AG08396 (cell line): ENCODE data around the gene UBE2Q2.
"Not testable (repeated sequence)": the region's sequence is repeated elsewhere in the genome, so short reads cannot be mapped to it uniquely, and the experiment has no call there.

Experiments used
- DNase-seq: peaks from one replicate; pipeline ENCODE4 v3.0.0; 2012; ENCODE audit warnings: low spot score, mixed read lengths

UBE2Q2 gene

DNA sequence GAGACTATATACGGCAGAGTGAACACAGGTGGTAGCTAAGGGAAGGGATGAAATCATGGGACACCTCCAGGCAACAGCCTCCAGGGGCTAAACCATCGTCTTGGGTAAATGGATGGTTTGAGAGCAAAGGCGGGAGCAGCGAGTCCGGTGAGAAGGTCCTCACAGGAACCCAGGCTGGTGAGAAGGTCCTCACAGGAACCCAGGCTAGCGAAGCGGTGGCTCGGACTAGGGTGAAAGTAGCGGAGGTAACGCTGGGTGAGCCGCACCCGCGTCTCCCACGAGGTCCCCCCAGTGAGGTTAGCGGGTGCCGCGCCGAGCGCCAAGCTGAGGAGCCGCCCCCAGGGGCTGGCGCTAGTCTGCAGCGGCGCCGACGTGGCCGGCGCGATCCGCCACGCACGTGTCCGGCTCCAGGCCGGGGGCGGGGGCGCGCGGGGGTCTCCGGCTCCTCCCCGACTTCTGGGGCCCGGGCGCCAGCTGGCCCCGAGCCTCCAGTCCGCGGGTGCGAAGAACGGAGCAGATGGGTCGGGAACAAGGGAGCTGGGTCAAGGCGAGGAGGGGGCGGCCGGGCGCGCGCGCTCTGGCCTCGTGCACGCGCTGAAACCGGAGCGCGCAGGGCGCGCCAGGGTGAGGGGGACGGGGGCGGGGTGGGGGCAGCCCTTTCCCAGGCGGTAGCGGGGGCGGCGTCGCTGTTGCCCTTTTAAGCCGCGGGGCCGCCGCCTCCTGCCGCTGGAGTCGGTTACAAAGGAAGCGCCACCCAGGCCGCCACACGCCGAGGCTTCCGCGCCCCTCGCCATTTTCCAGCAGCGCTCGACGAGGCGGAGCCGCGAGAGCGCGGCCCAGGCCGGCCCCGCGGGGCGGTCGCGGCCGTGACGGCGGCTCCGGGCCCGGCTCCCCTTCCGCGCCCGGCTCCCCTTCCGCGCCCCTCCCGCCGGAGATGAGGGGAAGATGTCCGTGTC lies at the start of gene UBE2Q2:
Gene UBE2Q2, plus strand, starts transcription at position 726 of the 956 bp plus-strand sequence. Its CDS starts 220 bp downstream, at position 946.
- DNase-seq, result peak; percentile 86

GRCh38 chr15:75796321-75796720 lies 46.9 kb upstream of the UBE2Q2 start:
- DNase-seq, result no peak

- not testable (repeated sequence) for DNase-seq
These were observed 46.1 kb upstream of the UBE2Q2 start for GRCh38 chr15:75797146-75797545.

DNA sequence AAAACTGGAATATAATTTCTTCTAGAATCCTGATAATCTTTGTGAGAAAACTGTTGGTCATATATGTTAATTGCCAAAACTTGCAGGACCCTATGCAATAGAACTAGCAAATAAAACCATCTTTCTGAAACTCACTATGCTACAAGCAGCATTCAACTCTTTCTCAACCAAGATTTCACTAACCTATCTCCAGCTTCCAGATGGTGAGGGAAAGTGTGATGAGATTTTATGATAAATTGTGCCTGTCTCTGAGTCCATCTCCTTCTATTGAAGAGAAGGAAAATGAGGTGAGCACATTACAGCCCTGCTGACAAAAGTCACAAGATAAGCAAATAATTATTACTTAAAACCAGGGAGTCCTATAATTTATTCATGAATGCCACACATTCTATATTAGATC lies 44.1 kb upstream of the UBE2Q2 start:
- no peak for DNase-seq

DNA sequence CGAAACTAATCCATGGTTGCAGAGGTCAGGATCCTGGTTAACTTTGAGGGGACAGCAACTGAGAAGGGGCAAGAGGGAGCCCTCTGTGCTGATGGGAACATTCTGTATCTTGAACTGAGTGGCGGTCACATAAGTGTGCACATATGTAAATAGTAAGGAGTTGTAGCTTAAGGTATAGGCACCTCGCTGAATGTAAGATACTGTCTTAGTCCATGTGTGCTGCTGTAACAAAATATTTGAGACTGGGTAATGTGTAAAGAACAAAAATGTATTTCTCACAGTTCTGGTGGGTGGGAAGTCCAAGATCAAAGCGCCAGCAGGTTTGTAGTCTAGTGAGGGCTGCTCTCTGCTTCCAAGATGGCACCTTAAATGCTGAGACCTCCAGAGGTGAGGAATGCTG lies 42.8 kb upstream of the UBE2Q2 start:
- DNase-seq, result not testable (repeated sequence)

DNA sequence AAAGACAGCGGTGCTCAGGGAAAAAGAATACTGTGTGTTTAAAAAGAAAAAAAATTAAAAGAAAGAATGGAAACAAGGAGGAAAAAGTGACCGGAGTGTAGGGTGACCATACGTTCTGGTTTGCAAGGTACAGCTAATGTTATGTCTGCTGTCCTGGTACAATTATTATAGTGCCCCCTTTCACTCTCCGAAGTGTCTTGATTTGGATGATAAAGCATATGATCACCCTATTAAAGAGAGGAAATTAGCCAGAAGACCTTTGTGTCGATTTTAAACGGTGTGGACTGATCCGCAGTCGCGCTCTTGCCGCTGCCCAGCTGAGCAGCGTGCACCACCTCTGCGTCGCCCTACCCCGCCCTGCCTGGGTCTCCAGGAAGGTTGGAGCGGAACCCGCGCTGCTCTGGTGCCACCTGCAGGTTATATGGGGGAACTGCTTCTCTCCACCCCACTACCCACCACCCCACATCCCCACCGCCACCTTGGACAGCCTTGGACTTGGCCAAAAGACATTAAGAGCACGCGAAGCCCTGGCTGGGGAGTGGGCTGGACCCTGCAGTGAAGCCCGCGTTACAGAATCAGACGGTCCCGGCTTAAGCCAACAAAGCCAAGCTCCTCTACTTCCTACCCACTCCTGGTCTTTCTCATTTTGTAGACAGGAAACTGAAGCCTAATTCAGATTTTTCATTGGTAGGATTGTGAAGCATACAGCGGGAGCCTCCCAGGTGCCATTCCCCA lies 41.2 kb upstream of the UBE2Q2 start:
- DNase-seq, result peak; percentile 87

DNA sequence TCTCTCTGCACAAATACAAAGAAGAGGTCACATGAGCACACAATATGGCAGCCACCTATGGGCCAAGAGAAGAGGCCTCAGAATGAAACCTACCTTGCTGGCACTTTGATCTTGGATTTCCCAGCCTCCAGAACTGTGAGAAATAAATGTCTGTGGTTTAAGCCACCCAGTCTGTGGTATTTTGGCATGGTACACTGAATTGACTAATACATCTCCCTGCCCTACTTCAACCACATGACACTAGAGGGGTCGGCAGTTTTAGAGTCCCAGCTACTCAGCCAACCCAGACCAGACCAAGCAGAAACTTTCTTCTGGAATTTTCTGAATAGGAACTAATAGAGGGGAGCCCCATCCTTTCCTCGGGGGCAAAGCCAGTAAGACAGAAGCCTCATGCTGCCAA lies 35.8 kb upstream of the UBE2Q2 start:
- DNase-seq, result not testable (repeated sequence)

DNA sequence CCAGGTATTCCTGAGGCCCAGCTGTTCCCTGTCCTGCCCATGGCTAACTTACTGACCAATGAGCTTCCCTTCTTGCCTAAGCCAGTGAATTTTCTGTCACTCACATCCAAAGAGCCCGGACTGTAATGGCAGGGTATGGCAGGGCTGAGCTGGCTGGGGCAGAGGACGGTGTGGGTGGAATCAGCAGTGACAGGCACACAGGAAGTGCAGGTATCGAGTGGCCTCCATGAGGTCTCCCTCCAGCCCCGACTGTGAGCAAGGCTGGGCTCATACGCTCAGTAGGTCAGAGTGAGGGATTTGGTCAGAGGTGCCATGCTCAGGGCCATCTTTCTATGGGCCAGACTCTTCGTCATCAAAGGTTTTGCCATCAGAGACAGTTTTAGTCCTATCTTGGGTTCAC lies 35.2 kb upstream of the UBE2Q2 start:
- not testable (repeated sequence) for DNase-seq

DNA sequence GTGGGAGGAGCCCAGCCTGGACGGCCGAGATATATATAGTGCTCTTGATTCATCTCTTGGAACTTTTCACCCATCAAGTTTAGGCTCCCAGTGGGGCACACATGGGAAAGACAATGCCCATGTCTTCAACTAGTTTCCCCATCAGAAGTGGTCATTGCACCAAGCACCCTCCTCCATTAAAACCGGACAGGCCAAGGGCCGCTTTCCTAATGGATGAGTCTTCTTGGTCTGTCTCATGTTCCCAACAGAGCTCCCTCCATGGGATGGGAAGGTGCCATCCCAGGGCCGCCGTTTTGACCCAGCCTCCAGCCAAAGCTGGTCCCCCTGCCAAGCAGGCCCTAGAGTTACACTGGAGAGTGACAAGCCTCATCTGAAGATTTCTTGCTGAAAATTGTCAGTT lies 34.7 kb upstream of the UBE2Q2 start:
- no peak for DNase-seq

DNA sequence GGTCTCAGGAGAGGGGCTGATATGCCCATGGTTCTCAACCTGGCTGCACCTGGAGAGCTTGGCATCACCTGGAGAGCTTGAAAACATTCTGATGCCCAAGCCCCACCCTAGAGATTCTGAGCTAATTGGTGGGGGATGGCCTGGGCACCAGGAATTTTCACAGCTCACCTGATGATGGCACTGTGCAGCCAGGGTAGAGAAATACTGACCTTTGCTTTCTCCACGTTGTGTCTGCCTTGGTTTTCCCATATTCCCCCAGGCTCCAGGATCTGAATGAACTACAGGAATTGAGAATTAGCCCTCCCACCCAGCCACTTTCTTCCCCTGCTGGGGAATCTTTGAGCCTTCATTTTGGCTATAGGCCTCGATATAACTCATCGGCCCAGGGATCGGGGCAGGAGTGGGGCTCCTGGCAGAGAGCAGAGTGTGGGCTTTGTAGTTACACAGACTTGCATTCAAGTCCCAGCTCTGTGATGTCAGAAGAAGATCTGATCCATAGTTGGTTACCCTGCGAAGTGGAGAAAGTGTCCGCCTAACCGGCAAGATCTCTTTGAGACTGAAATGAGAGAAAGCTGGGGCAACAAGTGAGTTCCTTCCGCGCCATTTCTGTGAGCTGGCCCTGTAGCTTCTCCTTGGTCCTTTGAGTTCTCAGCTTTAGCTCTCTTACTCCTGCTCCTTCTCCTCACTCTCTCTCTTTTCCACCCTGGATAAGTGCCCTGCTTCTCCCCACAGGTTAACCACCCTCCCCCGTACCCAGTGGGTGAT lies 33.1 kb upstream of the UBE2Q2 start:
- DNase-seq, result no peak

GRCh38 chr15:75810874-75811498 lies 32.3 kb upstream of the UBE2Q2 start:
- DNase-seq, result no peak

DNA sequence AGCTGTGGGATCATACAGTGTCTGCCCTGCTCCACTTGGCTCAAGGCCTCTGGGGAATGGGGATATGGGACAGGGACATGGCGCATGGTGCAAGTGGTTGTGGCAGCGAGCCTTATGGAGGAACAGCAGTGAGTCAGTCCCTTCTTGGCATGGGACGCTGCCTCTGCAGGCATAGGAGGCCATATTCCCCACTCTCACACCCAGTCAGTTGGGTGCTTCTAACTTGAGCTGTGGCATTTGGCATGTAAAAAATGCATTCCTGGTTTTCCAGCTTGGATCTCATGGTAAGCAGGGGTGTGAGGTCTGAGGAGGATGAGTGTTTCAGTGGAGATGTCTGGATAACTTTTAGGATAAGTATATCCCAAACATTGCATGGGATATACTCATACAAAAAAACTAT lies 31.6 kb upstream of the UBE2Q2 start:
- DNase-seq, result peak; percentile 17

DNA sequence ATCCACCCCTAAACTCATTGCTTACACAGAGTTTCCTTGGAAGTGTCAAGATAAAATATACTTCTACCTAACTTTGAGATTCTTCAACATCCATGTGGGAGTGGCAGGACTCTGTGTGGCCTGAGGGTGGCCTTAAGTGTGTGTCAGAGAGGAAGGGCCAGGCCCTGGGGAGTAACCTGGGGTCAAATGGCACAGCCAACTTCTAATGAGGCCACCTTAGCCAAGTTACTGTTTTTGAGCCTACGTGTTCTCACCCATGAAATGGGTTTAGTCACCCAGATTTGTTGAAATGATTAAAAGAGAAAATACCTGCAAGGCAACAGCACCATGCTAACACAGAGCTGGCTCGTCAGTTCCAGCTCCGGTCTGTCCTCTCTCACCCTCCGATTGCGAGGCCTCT lies 28.5 kb upstream of the UBE2Q2 start:
- no peak for DNase-seq

GRCh38 chr15:75815811-75816719 lies 27.2 kb upstream of the UBE2Q2 start:
- DNase-seq, result no peak

GRCh38 chr15:75817138-75817935 lies 25.9 kb upstream of the UBE2Q2 start:
- no peak for DNase-seq

DNA sequence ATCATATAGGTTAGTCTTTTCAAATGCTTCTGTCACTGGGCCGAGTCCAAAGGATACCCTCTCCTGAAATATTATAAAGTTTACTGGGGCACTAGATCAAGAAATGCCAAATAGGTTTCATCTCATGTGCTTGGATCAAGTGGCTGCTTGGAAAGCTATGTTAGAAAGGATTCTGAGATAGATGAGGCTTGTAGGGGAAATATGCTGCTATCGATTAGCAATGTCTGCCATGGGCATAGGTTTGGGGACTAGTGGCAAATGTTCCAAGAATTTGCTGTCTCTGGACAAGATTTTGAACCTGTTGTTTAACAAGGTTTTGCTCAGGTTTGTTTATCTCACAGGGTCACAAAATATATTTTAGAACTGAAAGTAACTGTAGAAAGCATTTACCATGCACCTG lies 23.0 kb upstream of the UBE2Q2 start:
- no peak for DNase-seq

DNA sequence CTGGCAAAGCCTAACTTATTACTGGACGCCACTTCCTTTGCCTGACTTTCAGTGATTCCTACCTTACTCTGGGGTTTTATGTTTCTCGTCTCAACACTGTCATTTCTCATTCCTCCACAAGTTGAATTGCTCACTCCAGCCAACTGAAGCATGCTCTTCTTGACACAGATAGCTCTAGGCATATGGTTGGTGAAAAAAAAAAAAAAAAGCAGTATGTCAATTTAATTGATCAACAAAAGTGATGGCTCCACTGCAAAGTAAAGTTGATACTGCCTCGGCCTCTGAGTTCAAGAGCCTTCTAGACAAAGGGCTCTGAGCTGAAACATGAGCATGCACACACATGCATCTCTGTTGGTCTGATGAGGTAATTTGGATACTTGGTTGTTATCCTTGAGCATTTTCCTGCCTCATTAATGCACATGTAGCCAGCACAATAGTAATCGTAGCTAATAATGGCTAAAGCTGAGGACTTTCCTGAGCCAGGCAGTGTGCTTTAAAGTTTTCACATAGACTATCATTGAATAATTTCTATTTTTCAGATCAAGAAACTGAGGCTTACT lies 21.4 kb upstream of the UBE2Q2 start:
- DNase-seq, result no peak

DNA sequence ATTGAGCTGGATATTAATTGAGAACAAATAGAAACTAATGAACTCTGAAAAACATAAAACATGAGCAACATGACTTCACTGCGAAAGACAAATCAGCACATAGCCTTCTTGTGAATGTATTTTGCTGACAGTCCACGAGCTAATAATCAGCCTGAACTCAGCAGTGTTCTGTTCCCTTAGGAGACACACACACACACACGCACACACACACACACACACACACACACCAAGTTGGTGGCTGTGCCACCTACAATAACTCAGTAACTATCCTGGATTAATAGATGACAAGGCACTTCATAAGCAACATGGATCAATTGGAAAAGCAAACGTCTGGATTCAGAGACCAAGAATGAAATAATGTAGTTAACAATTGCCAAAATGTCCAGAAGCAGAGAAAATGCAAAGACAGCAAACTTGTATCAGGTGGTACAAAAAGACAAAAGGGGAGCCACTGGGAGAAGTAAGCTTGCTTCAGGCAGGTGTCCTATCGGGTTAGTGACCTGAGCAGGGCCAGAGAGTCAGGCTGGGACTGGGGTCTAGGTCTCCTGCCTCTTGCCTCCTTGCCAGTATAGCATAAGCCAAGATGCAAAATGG lies 20.5 kb upstream of the UBE2Q2 start:
- no peak for DNase-seq
